NK-92 (cell line): Measurements from ENCODE around the gene SOX13.
"Not testable (repeated sequence)": the region's sequence is repeated elsewhere in the genome, so short reads cannot be mapped to it uniquely, and the experiment has no call there.

Experiments
- DNase-seq: peaks from one replicate; lab custom pipeline; 2025; ENCODE audit not compliant: unreplicated experiment; lab: John Stamatoyannopoulos, UW

Gene SOX13

DNA sequence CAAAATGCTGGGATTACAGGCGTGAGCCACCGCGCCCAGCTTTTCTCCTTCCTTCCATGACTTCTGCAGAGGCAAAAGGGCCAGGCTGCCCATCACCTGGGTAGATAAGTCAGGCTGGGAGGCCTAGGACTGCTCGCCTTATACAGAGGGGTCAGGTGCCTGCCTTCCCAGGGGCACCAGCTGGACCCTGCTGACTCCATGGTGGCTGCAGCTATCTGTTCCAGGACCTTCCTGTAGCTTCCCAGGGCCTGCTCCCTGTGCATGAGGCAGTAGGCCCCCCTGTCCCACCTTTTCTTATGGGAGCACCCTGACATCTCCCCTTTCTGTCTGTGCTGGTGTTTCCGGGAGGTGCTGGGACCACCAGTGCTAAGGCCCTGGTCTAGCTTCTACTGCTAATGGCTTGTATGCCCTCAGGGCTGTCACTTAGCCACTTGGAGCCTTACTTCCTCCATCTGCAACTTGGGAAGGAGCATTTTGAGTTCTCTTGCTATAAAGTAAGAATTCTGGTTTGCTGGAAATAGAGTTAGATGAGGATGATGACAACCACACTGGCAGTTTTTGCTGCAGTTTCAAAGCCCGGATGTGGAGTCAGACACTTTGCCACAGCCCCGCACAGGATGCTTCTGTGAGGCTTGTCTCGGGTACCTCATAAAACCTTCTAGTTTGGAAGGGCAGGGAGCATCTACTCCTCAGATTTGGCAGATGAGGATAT lies 14.4 kb downstream of the SOX13 start:
- DNase-seq: no peak

DNA sequence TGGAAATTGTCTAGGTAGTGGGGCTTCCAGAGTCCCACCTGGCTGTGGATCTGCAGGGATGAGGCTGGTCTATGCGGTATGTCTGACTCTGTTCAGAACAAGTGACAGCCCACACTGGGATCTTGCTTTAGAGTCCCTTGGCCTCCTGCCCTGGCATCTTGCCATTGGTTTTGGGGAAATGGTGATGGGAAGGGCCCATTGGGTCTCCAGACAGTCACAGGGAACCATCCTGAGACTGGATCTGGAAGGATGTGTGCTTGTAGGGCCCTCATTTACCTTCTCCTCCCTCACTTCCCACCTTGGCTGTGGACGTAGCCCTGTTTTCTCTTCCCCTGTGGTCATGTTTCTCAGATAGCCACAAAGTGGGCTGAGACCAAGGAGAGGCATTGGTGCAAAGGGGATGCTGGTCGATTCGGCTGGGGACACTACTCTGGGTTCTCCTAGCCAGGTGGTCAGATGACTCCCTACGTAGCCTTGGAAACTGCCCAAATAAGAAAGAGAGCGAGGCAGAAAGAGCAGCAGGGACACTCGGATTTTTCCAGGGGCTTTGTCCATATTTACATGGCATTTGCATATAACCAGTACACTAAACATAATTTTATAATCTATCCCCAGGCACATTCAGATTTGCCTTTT lies 15.1 kb downstream of the SOX13 start:
- no peak for DNase-seq

DNA sequence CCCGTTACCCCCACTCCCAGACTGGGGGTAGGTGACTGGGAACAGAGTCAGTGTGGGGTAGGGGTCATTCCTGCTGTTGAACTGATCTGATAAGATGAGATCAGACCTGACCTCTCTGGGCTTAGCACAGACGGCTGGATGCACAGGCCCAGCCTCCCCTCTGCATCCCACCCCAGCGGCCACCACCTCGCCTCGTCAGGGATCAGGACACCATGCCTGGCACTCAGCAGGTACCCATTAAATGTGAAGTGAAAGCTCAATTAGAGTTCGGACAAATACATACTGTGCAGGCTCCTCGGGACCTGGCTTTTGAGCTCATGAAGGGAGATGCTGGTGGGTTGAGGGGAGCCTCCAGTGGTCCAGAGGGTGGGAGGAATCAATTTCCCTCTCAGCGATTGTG lies 15.7 kb downstream of the SOX13 start:
- no peak for DNase-seq

DNA sequence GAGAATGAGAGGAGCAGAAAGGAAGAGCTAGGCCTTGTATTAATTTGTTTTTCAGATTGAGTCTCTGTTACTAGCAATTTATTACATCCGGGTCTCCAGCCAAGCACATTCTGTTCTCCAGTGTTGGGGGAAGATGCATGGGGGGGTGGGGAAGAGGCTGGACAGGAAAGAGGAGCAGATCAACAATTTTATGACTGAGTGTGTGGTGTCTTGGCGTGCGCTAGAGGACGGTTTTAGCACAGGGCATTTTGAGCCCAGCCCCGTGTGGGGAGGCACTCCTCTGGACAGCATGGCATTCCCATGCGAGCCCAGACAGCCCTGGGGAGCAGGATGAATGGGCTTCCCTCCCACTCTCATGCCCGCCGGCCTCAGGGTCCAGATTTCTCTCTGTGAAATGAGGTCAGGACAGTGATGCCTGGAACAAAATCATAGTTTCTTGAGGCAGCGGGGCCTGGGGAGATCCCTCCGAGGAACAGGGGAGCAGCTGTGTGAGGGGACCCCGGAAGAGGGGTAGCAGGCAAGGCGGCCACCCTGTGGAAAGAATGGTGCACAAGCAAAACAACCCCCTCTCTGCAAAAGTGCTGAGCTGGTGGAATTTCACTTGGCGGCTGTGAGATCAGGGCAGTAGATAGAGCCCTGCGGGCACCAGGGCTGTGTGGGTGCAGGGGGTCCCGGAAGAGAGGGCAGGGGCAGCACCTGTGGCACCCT lies 16.3 kb downstream of the SOX13 start:
- DNase-seq: no peak

DNA sequence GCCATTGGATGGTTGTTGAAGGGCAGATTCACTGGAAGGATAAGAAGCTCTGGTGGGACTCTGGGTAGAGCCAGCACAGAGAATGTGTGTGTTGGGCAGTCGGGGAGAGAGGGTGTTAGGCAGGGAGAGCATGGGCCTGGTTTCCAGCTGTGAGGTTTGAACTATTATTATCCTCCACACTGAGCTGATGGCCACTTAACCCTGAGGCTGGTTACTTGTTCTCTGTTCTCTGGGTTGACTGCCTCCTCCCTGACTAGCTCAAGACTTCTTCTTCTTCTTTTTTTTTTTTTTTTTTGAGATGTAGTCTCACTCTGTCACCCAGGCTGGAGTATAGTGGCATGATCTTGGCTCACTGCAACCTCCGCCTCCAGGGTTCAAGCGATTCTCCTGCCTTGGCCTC lies 17.2 kb downstream of the SOX13 start:
- not testable (repeated sequence) for DNase-seq

DNA sequence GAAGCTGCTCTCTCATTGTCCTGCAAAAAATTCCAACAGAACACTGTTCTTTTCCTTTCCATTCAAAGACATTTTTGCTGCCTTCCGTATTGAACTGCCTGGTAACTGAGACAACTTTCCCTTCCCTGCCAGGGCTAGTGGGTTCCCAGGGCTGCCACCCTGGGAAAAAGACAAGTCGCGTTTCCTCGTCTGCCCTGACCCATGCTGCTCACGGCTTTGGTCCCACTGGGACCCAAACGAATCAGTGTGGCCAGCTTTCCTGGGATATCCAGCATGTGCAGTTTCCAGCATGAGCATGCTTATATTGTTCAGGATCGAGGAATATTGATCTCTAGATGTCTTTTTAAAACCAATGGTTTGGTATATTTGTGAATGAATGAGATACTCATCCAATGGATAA lies 18.2 kb downstream of the SOX13 start:
- no peak for DNase-seq

DNA sequence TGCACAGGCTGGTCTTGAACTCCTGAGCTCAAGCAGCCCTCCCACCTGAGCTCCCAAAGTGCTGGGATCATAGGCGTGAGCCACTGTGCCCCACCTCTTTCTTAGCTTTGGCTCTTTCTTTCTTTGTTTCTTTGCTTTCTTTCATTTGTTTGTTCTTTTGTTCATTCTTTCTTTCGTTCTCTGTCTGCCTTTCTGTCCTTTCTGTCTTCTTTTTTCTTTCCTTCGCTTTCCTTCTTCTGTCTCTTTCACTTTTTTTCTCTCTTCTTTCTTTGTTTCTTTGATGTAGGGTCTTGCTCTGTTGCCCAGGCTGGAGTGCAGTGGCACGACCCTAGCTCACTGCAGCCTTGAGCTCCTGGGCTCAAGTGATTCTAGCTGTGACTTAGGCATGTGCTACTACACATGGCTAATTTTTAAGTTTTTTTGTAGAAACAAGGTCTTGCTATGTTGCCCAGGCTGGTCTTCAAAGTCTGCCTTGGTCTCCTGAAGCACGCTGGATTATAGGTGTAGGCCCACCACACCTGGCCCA lies 18.9 kb downstream of the SOX13 start:
- DNase-seq: no peak

DNA sequence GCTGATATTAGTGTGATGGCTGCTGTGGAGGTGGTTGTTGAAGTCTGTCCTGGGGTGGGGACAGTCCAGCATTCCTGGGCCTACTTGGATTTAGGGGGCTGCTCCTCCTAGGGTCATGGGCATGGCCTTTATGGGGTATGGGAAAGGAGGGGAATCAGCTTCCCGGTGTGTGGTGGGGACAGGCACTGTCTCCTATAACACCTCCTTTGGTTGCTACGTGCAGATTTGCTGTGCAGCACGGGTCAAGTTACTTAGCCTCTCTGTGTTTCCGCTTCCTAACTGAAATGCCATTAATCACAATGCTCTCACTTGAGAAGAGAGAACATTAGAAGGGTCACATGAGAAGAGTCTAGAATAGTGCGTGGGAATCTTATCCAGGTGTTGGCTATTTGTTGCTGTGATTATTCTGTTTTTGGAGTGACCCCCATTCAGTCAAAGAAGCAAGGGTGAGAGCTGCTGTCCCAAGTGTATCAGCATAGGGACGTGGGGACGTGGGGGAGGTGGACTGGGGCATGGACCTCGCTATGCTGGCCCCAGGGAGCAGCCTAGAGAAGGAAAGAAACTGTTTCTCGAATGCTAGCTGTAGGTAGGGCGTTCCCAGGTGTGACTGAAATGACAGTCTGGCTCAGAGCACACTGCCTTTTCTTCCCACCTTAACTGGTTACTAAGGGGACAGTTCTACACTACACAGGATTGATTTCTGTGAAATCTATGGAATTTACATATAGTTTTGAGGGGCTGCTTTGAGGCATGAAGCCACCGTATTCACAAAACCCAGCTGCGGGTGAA lies 19.9 kb downstream of the SOX13 start:
- no peak for DNase-seq

DNA sequence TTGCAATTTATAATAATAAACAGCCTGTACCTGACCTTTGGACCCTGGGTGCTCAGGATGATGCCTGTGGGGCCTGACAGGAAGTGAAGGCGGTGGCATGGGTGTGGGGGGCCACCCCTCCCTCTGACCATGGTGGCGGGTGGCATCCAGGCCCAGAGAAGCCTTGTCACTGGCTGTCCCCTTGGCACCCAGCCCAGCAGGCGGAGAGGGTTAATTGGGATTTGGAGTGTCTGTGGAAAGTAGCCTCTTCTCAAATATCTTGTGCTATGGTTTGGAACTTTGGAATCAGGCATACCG lies 20.5 kb downstream of the SOX13 start:
- no peak for DNase-seq

DNA sequence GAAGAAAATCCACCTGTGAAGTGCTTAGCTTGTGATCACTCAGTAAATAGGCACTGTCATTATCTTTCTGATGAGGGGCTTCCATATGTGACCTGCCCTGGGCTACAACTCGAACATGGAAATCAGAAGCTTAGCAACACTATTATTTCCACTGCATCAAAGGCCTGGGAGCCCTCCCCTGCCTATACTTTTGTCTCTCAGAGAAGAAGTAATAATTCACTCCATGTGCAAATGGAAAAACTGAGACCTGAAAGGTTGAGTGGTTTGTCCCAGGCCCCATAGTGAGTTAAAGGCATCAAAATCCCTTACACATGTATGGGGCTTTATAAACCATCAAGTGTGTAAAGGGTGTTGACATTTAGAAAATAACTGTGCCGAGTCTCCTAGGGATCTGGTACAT lies 20.9 kb downstream of the SOX13 start:
- DNase-seq: no peak

DNA sequence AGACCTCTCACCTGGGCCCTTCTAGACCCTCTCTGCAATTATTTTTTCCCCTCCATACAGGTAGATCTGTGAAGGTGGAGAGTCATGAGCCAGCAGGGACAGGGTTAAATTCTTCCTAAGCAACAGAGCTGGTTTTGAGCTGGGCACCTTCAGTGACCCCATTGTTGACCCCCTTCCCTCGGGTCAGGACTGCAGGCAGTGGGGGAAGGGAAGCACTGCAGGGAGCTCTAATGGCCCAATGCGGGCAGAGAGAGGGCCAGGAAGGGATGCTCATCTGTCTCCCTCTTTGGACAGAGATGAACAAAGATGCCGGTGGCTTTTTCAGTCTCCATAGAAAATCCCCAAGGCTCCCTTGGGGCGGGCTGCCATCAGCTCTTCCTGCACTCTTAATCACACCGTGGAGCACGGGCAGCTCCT lies 21.4 kb downstream of the SOX13 start:
- DNase-seq: no peak

DNA sequence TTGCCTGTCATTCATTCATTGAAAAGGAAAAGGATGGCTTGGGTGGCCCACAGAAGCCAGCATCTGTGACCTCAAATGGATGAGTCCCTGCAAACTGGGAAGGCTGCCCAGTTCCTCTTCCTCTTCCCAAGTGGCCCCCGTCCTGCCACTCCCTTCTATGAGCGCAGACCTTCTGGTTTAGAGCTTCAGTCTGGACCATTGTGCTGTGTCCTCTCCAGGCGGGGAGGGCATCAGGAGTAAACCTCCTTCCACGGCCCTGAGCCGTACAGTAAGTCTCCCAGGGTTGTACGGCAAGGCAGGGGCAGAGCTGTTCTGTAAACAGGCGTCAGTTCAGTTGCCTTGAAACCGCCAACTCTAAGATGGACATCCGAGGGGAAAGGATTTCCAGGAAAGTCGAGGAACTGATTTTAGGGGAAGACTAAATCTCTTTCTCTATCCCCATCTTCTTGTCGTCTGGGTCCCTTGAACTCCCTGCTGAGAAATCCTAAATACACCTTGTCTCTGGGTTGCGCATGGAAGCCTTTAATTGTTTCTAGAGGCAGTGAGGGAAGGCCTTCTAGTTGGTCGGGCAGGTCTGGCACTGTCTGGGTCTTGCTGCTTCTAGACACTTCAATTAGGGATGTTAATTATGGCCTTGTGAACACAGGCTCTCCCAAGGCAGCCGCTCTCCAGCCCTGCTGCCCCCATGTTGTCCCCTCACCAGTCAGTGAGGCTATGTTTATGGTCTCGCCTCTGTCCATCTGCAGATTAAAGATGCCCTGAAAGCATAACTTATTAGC lies 22.1 kb downstream of the SOX13 start:
- DNase-seq: no peak

DNA sequence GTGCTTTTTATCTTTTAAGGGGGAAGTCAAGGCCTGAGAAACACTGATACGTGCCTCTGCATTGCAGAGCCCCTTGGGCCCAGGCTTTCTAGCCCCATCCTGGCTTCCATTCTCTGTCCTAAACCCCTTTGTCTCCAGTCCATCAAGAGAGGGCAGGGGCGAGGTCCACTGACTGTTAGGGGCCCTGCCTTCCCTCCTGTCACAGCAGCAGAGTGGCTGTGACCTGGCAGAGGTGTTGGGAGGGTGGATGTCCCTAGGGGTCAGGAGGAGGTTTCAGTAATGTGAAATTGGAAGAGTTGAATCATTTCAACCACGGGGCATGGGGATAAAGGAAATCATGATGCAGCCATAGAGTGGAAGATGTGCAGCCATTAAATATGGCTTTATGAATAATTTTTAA lies 24.0 kb downstream of the SOX13 start:
- no peak for DNase-seq

DNA sequence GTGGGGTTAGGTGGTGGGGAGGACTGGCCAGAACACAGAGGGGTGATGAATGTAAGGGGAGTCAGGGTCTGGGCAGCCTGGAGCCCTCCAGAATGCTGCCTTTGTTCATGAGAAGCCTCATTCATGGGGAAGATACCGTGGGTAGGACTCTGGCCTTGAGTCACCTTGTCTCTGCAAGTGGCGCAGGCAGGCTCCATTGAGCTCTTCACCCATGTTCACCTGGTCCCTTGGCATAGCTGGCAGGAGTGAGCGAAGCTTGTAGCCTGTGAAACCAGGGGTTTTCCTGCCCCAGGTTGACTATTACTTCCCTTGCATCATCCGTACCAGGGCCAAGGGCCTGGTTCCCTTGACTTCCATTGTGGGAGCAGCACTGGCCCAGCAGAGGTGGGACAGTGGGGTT lies 25.8 kb downstream of the SOX13 start:
- DNase-seq: no peak

DNA sequence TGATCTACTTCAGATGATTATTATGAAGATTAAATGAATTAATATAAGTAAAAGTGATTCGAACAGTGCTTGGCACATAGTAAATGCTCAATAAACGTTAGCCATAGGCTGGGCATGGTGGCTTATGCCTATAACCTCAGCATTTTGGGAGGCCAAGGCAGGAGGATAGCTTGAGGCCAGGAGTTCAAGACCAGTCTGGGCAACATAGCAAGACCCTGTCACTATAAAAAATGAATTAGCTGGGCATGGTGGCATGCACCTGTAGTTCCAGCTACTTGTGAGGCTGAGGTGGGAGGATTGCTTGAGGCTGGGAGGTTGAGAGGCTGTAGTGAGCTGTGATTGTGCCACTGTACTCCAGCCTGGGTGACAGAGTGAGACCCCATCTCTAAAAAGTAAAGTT lies 26.8 kb downstream of the SOX13 start:
- DNase-seq: not testable (repeated sequence)

DNA sequence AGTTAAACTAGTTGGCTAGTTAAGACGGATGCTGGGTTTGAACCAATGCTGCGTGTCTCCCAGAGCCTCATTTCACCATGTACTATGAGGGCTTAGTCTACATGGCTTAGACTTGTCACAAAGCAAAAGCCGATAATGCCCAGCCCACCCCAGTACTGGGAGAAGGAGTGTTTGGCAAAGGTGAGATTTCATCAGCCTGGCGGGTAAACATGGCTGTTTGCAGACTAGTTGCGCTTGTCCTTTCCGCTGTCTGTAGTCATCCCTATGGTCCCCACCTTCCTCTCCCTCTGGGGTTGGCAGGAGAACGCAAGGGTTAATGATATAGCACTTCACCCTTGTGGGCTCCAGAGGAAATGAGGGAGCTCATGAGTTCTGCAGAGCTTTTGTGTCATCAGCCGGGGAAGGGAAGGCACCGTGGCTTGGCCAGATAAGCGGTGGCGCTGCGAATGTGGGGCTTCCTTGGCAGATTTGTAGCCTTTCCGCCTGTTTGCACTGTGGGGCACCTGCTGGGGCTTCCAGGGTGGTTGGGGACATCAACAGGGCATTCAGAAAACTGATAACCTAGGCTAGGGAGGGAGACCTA lies 29.2 kb downstream of the SOX13 start:
- no peak for DNase-seq

DNA sequence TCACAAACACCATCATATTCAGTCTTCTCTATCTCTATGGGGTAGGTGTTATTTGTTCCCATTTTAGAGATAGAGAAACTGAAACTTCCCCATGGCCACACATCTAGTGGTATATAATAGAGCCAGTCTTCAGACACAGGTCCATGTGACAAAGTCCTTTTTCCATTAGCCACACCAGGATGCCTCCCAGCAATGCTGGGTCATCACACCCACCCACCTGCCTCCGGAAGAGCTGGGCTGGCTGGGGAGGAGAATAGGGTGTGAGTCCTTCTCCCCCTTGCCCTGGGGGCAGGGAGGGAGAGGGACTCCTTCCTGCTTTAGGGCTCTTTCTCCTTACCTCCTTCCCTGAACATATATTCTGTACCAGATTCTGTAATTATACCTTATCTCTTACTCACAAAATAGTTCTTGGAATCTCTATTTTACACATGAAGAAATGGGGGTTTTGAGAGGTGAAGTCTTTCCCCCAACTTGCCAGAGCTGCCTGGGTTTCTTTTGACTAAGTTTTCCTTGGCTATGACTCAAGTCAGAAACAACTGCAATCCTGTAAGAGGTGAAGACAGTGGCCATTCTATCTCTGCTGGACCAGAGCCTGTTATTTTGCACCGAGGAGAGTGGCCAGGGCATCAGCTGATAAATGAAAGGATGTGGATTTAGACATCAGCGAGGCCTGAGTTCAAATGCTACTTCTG lies 30.0 kb downstream of the SOX13 start:
- no peak for DNase-seq

DNA sequence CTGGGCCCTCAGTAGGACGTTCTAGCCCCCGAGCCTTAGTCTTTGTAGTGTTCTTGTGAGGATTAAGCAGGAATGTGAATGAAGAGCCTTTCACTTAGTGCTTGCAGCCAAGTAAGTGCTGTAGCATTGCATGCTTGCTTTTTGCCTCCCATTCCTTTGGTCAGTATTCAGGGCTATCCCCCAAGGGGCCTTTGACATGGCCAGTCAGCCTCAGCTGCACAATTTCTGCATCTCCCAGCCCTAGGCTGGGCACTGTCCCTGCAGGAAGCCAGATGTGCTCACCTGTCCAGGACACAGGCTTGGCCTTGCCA lies 30.5 kb downstream of the SOX13 start:
- no peak for DNase-seq

DNA sequence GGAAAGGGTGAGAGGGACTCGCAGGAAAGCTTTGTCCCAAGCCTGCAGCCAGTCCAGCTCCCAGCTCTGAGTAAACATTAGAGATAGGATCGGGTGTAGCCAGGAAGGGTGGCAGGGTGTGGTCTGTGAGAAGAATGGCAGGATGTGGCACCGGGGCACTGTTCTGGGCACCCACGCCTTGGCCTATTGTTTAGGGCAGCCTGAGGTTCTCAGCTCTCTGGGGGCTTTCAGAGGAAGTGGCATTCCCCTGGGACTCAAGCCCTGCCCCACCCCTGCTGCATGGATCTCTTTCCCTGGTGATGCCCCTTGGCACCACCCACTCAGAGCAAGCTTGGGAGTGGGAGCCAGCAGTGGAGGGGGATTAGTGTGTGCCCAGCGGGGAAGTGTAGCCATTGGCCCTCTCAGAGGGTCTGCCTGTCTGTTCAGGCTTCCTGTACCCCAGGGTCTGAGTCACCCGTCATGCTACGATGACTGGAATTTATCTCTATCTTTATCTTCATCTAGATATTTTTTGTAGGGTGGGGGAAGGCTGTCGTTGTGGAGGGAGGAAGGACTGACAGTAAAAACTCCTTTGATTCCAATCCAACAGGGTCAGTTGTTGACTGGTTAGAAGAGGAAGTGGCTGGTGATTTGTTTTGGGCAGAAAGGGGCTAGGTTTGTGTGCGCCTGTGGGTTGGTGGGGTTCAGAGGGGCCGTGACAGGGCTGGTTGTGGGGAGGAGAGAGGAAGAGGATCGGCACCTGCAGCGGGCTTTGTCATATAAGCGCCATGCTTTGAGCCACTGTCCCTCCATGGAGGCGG lies 31.6 kb downstream of the SOX13 start:
- DNase-seq: no peak
